Peyer's patch (tissue), 4 donors: Measurements from ENCODE around the gene BAIAP2L1.

Experiments
- CTCF ChIP-seq, 6 experiments: fragments of 450-650 bp in 4 of 6; fragments of 200-600 bp in 2 of 6; sonication (generic) in 1 of 6; IDR thresholded peaks; one replicate each; pipeline ENCODE4 v1.5.1; 2017 to 2019; ENCODE audit warnings: antibody characterized with exemption in 6 of 6, mild to moderate bottlenecking in 3 of 6, moderate library complexity in 1 of 6
- POLR2A ChIP-seq, 2 donors: fragments of 450-650 bp; IDR thresholded peaks; one replicate each; pipeline ENCODE4 v1.5.1; 2017; ENCODE audit warnings: antibody characterized with exemption in 2 of 2, mild to moderate bottlenecking in 2 of 2, moderate library complexity in 2 of 2

GRCh38 chr7:98368716-98369115, 32.2 kb downstream of the BAIAP2L1 start:
- TF ChIP-seq CTCF (IDR thresholded peaks at IDR 0.05) (no peak), POLR2A (IDR thresholded peaks at IDR 0.05) (no peak)
